ENCODE measurements around the gene EDARADD.

DNA sequence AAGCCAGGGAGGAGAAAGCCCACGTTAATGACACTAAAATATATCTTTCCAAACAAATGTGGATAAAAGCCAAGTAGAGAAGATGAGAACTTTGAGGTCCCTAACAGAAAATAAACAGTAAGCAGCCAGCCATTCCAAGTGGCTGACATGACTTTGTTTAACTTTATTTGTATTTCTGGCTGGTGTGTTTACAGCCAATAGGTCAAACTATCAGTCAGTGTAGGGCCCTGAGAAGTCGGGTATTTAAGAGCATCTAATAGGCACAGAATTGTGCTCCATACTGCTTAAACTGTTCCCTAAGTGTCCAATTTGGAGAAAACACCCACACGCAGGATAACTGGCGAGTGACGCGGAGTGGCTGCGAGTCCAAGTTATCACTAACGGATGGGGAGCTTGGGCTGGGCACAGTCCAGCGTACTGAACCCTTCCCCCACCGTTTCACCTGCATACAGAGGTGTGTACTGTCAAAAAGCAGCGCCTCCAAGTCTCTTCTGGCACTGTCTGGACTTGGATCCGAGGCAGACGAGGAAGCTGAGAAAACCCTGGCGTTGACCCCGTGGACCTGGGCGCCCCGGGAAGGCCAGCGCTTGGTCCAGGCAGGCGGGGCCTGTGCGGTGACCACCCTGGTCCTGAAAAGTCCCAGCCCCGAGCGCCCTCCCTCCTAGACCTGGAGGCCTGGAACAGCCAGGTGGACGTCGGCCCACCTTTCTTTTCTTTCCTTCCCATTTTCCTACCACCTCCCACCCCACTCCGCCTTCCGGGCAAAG is 129.0 kb downstream of the EDARADD start:
- TF ChIP-seq, protein P1, sequence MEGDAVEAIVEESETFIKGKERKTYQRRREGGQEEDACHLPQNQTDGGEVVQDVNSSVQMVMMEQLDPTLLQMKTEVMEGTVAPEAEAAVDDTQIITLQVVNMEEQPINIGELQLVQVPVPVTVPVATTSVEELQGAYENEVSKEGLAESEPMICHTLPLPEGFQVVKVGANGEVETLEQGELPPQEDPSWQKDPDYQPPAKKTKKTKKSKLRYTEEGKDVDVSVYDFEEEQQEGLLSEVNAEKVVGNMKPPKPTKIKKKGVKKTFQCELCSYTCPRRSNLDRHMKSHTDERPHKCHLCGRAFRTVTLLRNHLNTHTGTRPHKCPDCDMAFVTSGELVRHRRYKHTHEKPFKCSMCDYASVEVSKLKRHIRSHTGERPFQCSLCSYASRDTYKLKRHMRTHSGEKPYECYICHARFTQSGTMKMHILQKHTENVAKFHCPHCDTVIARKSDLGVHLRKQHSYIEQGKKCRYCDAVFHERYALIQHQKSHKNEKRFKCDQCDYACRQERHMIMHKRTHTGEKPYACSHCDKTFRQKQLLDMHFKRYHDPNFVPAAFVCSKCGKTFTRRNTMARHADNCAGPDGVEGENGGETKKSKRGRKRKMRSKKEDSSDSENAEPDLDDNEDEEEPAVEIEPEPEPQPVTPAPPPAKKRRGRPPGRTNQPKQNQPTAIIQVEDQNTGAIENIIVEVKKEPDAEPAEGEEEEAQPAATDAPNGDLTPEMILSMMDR (conservative IDR thresholded peaks at IDR 0.05), result no peak
- TF ChIP-seq ZFX (IDR thresholded peaks at IDR 0.05), result no peak
